ENCODE results near the gene SLC25A18.

- no peak for TF ChIP-seq CTCF (IDR thresholded peaks at IDR 0.05)
- TF ChIP-seq POLR2A (IDR thresholded peaks at IDR 0.05): no peak
These were observed 33.9 kb downstream of the SLC25A18 start for GRCh38 chr22:17597217-17597616.
